Right atrium auricular region (tissue), 2 donors: ENCODE results near the gene CFAP299. TPM values are rescaled to one million over a fixed set of nuclear protein-coding genes. Genes with fewer than 3 reads are reported as not detected.

Experiments
- DNase-seq: peaks from one replicate; pipeline ENCODE4 v3.0.0-alpha.2; 2019; ENCODE audit warnings: low spot score
- H3K27ac ChIP-seq, 2 donors: fragments of 200-600 bp; sonication (generic); 1 replicate in 1 of 2; 2 replicates in 1 of 2; pipeline ENCODE4 v1.5.1; 2016 to 2019
- H3K27me3 ChIP-seq, 2 donors: fragments of 200-600 bp; sonication (generic); one replicate each; pipeline versions ENCODE4 v1.5.1 to v1.6.0; 2017 to 2019
- H3K36me3 ChIP-seq: fragments of 200-600 bp; sonication (generic); one replicate; pipeline ENCODE4 v1.5.1; 2016
- H3K4me1 ChIP-seq, 2 donors: fragments of 200-600 bp; sonication (generic); one replicate each; pipeline versions ENCODE4 v1.5.1 to v1.6.0; 2017 to 2019
- H3K4me3 ChIP-seq, 2 donors: fragments of 200-600 bp; sonication (generic); 1 replicate in 1 of 2; 2 replicates in 1 of 2; pipeline ENCODE4 v1.5.1; 2017 to 2019; ENCODE audit warnings: mild to moderate bottlenecking in 1 of 2, moderate library complexity in 1 of 2
- H3K9me3 ChIP-seq, 2 donors: fragments of 200-600 bp; sonication (generic); one replicate each; pipeline ENCODE4 v1.5.1; 2019
- total RNA-seq, 2 donors: library from RNA; depleted of rRNA; stranded (reverse); fragments of >200 nt; gene quantifications; one replicate each; pipeline ENCODE4 v1.1.0, GENCODE V29; 2016
- TF ChIP-seq, protein P1 (sequence below), 2 donors: fragments of 200-600 bp; sonication (generic); IDR thresholded peaks; one replicate each; pipeline ENCODE4 v1.5.1; 2019; ENCODE audit warnings: antibody characterized with exemption in 2 of 2

CFAP299 gene
- total RNA-seq, 2 donors from 2014 or later: not detected

DNA sequence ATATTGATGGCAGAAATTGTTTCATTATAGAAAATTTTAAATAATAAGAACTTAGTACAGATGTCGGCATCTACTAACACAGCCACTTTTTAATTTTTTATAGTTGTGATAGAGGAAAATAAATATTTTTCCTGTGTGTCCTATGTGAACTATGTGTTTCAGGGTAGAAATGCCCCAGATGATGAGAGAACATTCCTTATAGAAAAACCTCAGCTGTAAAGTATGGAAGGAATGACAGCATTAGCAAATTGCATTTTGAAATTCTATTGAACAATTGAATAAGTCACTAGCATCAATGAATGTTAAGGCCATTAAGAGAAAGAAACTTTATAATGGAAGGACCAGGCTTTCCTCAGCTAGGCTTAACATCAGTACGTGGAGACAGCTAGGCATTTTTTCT, 149.2 kb downstream of the CFAP299 start:
- H3K4me3 ChIP-seq: no peak overlapping the region
- H3K9me3 ChIP-seq: no peaks in the 10 kb centered on the region
- no peaks in the 10 kb centered on the region for H3K4me1 ChIP-seq
- no peaks in the 10 kb centered on the region for H3K27me3 ChIP-seq
- H3K36me3 ChIP-seq: no peaks in the 10 kb centered on the region
- no peak for DNase-seq
- TF ChIP-seq, protein P1, sequence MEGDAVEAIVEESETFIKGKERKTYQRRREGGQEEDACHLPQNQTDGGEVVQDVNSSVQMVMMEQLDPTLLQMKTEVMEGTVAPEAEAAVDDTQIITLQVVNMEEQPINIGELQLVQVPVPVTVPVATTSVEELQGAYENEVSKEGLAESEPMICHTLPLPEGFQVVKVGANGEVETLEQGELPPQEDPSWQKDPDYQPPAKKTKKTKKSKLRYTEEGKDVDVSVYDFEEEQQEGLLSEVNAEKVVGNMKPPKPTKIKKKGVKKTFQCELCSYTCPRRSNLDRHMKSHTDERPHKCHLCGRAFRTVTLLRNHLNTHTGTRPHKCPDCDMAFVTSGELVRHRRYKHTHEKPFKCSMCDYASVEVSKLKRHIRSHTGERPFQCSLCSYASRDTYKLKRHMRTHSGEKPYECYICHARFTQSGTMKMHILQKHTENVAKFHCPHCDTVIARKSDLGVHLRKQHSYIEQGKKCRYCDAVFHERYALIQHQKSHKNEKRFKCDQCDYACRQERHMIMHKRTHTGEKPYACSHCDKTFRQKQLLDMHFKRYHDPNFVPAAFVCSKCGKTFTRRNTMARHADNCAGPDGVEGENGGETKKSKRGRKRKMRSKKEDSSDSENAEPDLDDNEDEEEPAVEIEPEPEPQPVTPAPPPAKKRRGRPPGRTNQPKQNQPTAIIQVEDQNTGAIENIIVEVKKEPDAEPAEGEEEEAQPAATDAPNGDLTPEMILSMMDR (IDR thresholded peaks at IDR 0.05): no peak
- H3K27ac ChIP-seq: no peak overlapping the region

DNA sequence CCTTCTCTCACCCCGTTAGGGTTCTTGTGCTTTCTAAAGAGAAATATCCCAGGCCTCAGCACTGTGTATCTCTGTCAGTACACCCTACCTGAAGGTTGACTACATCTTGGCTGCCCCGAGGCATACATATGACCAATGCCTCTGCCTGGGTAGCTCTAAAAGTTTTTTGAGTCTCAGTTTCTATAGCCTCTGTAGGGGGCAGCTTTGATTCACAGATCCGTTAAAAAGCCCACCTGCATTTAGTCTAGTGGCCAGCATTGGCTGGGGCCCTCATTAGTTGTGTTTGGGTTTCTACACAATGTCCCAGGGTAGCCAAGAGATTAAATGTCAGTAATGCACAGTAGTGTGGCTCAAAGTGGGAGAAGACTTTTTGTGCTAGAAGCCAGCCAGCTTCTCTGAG, 151.1 kb downstream of the CFAP299 start:
- Histone ChIP-seq H3K4me1 (no peaks in the 10 kb centered on the region), H3K4me3 (no peak overlapping the region), H3K27me3 (no peaks in the 10 kb centered on the region), H3K27ac (no peak overlapping the region), H3K9me3 (no peaks in the 10 kb centered on the region), H3K36me3 (no peaks in the 10 kb centered on the region)
- TF ChIP-seq, protein P1 (IDR thresholded peaks at IDR 0.05): no peak
- no peak for DNase-seq

DNA sequence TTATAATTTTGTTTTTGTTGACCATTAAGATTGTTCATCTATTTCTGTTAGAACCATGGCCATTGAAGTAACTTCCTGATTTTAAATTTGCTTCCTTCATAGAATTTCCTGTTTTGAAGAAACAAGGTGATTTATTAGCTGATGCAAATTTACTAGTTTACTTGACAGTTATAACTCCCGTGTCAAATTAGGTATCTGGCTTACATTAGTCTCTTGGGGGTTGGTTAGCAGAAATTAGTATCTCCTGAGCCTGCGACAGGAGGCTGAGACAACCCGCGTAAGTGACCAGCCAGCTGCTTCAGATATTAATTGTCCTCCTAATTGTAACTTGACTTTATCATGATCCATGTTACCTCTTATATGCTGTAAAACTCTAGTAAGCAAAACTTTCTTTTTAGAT, 154.3 kb downstream of the CFAP299 start:
- H3K36me3 ChIP-seq: no peaks in the 10 kb centered on the region

DNA sequence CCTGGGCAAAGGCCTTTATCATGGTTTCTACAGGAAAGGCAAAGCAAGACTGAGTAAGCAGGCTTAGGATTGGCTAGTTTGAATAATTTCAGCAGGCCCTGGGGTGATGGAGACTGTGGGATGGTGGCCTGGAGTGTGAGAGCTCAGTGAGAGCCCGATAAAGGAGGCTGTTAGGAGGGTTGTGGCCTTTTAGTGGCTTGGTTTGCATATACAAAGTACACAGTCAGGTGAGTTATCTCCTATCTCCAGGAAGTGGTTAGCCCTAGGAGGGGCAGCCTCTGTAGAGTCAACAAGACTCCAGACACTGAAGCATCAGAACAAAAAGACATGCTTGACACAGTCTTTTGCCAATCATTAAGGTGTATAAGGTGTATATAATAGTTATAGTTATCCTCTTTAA, 157.2 kb downstream of the CFAP299 start:
- Histone ChIP-seq H3K4me1 (no peaks in the 10 kb centered on the region), H3K27me3 (no peaks in the 10 kb centered on the region), H3K9me3 (peaks cover 0 to 4% of the 10 kb centered on the region in 2 donors), H3K4me3 (no peak overlapping the region), H3K36me3 (no peaks in the 10 kb centered on the region), H3K27ac (no peak overlapping the region)
- no peak for DNase-seq
- TF ChIP-seq, protein P1 (IDR thresholded peaks at IDR 0.05): no peak

More for the DNA sequence above, 154.3 kb downstream of the CFAP299 start:
- no peak for DNase-seq
- Histone ChIP-seq H3K27ac (no peak overlapping the region), H3K4me1 (no peaks in the 10 kb centered on the region), H3K27me3 (no peaks in the 10 kb centered on the region), H3K4me3 (no peak overlapping the region), H3K9me3 (no peaks in the 10 kb centered on the region)
- TF ChIP-seq, protein P1 (IDR thresholded peaks at IDR 0.05): no peak

- H3K27ac ChIP-seq: no peak overlapping the region
- H3K4me3 ChIP-seq: no peak overlapping the region
- TF ChIP-seq, protein P1 (IDR thresholded peaks at IDR 0.05): no peak
- H3K4me1 ChIP-seq: no peaks in the 10 kb centered on the region
- no peaks in the 10 kb centered on the region for H3K27me3 ChIP-seq
- H3K36me3 ChIP-seq: no peaks in the 10 kb centered on the region
- peaks cover 0 to 9% of the 10 kb centered on the region in 2 donors for H3K9me3 ChIP-seq
- DNase-seq: no peak
Measured at GRCh38 chr4:80495865-80496264, 160.3 kb downstream of the CFAP299 start.

DNA sequence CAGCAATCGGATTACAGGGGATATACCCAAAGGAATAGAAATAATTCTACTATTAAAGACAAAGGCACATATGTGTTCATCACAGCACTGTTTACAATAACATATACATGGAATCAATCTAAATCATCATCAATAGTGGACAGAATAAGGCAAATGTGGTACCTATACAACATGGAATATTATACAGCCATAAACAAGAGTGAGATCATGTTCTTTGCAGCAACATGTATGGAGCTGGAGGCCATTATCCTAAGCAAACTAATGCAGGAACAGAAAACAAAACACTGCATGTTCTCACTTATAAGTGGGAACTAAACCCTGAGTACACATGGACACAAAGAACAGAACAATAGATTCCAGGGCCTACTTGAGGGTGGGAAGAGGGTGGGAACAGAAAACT, 163.2 kb downstream of the CFAP299 start:
- H3K27ac ChIP-seq: no peak overlapping the region
- no peak for DNase-seq
- no peaks in the 10 kb centered on the region for H3K4me1 ChIP-seq
- H3K9me3 ChIP-seq: peaks cover 0 to 9% of the 10 kb centered on the region in 2 donors
- H3K27me3 ChIP-seq: no peaks in the 10 kb centered on the region
- no peaks in the 10 kb centered on the region for H3K36me3 ChIP-seq
- TF ChIP-seq, protein P1 (IDR thresholded peaks at IDR 0.05): no peak
- no peak overlapping the region for H3K4me3 ChIP-seq
